GM23338 (cell line): ENCODE measurements around the gene KDM6B. TPM values are rescaled to one million over a fixed set of nuclear protein-coding genes. Genes with fewer than 3 reads are reported as not detected.

ENCODE experiments used
- ATAC-seq: fragments of 200-7000 bp; cut with Tn5 transposase; 3 replicates; pipeline ENCODE4 v1.9.1; 2020
- DNase-seq: peaks from one replicate; pipeline ENCODE4 v3.0.0-alpha.2; 2015; ENCODE audit warnings: low spot score
- H2AFZ ChIP-seq: fragments of 200-600 bp; sonication (generic); 2 replicates; pipeline ENCODE4 v1.8.0; 2016; ENCODE audit warnings: antibody characterized with exemption, mild to moderate bottlenecking, moderate library complexity
- H3F3A ChIP-seq: fragments of 200-600 bp; sonication (generic); replicated peaks from 2 replicates; pipeline ENCODE4 v1.8.0; 2017; ENCODE audit warnings: antibody characterized with exemption, mixed run types, low read depth
- H3K27ac ChIP-seq: fragments of 200-600 bp; sonication (generic); 2 replicates; pipeline ENCODE4 v1.6.1; 2016; ENCODE audit warnings: low read depth
- H3K27me3 ChIP-seq: fragments of 200-600 bp; sonication (generic); 2 replicates; pipeline ENCODE4 v1.8.0; 2016; ENCODE audit warnings: mild to moderate bottlenecking, mixed run types, moderate library complexity; ENCODE audit not compliant: insufficient read depth
- H3K36me3 ChIP-seq: fragments of 200-600 bp; sonication (generic); 2 replicates; pipeline ENCODE4 v1.8.0; 2016; ENCODE audit warnings: mild to moderate bottlenecking; ENCODE audit not compliant: insufficient read depth
- H3K4me1 ChIP-seq: fragments of 200-600 bp; sonication (generic); 2 replicates; pipeline ENCODE4 v1.8.0; 2016; ENCODE audit warnings: mild to moderate bottlenecking, moderate library complexity; ENCODE audit not compliant: insufficient read depth
- H3K4me2 ChIP-seq: fragments of 200-600 bp; sonication (generic); 2 replicates; pipeline ENCODE4 v1.7.1; 2017; ENCODE audit warnings: mixed run types
- H3K4me3 ChIP-seq: fragments of 200-600 bp; sonication (generic); 2 replicates; pipeline ENCODE4 v1.6.1; 2016; ENCODE audit warnings: mixed run types
- H3K79me2 ChIP-seq: fragments of 200-600 bp; sonication (generic); replicated peaks from 2 replicates; pipeline ENCODE4 v1.8.0; 2017; ENCODE audit warnings: mild to moderate bottlenecking; ENCODE audit not compliant: insufficient read depth
- H3K9me2 ChIP-seq: fragments of 200-600 bp; sonication (generic); 2 replicates; pipeline ENCODE4 v1.8.0; 2017; ENCODE audit not compliant: insufficient read depth
- H4K20me1 ChIP-seq: fragments of 200-600 bp; sonication (generic); replicated peaks from 2 replicates; pipeline ENCODE4 v1.8.0; 2017; ENCODE audit warnings: mild to moderate bottlenecking; ENCODE audit not compliant: insufficient read depth
- H3K27ac Mint-ChIP-seq: 2 replicates; pipeline ENCODE4 v1.8.0; 2020; ENCODE audit warnings: inconsistent platforms, mild to moderate bottlenecking, moderate library complexity, mixed read lengths
- H3K27me3 Mint-ChIP-seq: 3 replicates; pipeline ENCODE4 v1.8.0; 2022; ENCODE audit warnings: low read depth, mild to moderate bottlenecking, moderate library complexity, mixed read lengths, inconsistent platforms; ENCODE audit not compliant: insufficient read depth, poor library complexity
- H3K36me3 Mint-ChIP-seq: 3 replicates; pipeline ENCODE4 v1.8.0; 2021; ENCODE audit warnings: low read depth, mild to moderate bottlenecking, inconsistent platforms, moderate library complexity, mixed read lengths
- H3K4me1 Mint-ChIP-seq: 3 replicates; pipeline ENCODE4 v1.8.0; 2020; ENCODE audit warnings: mild to moderate bottlenecking, inconsistent platforms, mixed read lengths
- H3K4me3 Mint-ChIP-seq: 3 replicates; pipeline ENCODE4 v1.8.0; 2021; ENCODE audit warnings: moderate library complexity, mild to moderate bottlenecking, inconsistent platforms, mixed read lengths
- H3K9me3 Mint-ChIP-seq: 3 replicates; pipeline ENCODE4 v1.8.0; 2020; ENCODE audit warnings: moderate library complexity, mild to moderate bottlenecking, inconsistent platforms, mixed read lengths
- EZH2 ChIP-seq: fragments of 200-600 bp; sonication (generic); IDR thresholded peaks from one replicate; pipeline ENCODE4 v1.8.0; 2017; ENCODE audit warnings: antibody characterized with exemption, mild to moderate bottlenecking, low read depth; ENCODE audit not compliant: unreplicated experiment
- JUNB ChIP-seq: IDR thresholded peaks from one replicate; pipeline ENCODE4 v1.6.1; 2016; ENCODE audit warnings: antibody characterized with exemption; ENCODE audit not compliant: unreplicated experiment
- NANOG ChIP-seq: IDR thresholded peaks from 2 replicates; pipeline ENCODE4 v1.6.1; 2016; ENCODE audit warnings: antibody characterized with exemption, borderline replicate concordance
- POLR2AphosphoS5 ChIP-seq: IDR thresholded peaks from 2 replicates; pipeline ENCODE4 v1.6.1; 2016; ENCODE audit warnings: antibody characterized with exemption, low read depth
- STAT1 ChIP-seq: IDR thresholded peaks from one replicate; pipeline ENCODE4 v1.6.1; 2016; ENCODE audit warnings: antibody characterized with exemption; ENCODE audit not compliant: unreplicated experiment
- ZNF331 ChIP-seq: fragments of 250-450 bp; sonication (Bioruptor Pico); IDR thresholded peaks from 2 replicates; pipeline ENCODE4 v1.5.0; 2020; ENCODE audit warnings: low read depth, mild to moderate bottlenecking, moderate library complexity
- polyA plus RNA-seq: library from polyadenylated mRNA; unstranded; fragments of >200 nt; fragmentation: Nextera tagmentation; extraction: Ambion mirVana; gene quantifications from 2 replicates; pipeline ENCODE4 v1.2.1, GENCODE V29; 2016
- total RNA-seq: library from RNA; depleted of rRNA; stranded (reverse); fragments of >200 nt; shearing (Covaris generic); gene quantifications from 2 replicates; pipeline ENCODE4 v1.2.3, GENCODE V29; 2014
- TF ChIP-seq, protein P1 (sequence below): fragments of 250-450 bp; sonication (Bioruptor Pico); IDR thresholded peaks from 2 replicates; pipeline ENCODE4 v1.5.0; 2020; ENCODE audit warnings: mild to moderate bottlenecking, moderate library complexity
- TF ChIP-seq, protein P2 (sequence below), 2 experiments: fragments of 200-600 bp in 1 of 2; sonication (generic) in 1 of 2; conservative IDR thresholded peaks; 2 replicates each; pipeline versions ENCODE4 v1.5.1 to v1.6.1; 2016 to 2017; ENCODE audit warnings: antibody characterized with exemption in 2 of 2, low read depth in 2 of 2, mild to moderate bottlenecking in 2 of 2, moderate library complexity in 1 of 2
- TF ChIP-seq, protein P3 (sequence below): IDR thresholded peaks from one replicate; pipeline ENCODE4 v1.6.1; 2018; ENCODE audit warnings: antibody characterized with exemption; ENCODE audit not compliant: unreplicated experiment
- TF ChIP-seq, protein P4 (sequence below): IDR thresholded peaks from 2 replicates; pipeline ENCODE4 v1.6.1; 2016; ENCODE audit warnings: antibody characterized with exemption

KDM6B gene
- total and polyA plus RNA-seq, 2 experiments from 2014 or later, result 1.1 to 1.4 TPM

DNA sequence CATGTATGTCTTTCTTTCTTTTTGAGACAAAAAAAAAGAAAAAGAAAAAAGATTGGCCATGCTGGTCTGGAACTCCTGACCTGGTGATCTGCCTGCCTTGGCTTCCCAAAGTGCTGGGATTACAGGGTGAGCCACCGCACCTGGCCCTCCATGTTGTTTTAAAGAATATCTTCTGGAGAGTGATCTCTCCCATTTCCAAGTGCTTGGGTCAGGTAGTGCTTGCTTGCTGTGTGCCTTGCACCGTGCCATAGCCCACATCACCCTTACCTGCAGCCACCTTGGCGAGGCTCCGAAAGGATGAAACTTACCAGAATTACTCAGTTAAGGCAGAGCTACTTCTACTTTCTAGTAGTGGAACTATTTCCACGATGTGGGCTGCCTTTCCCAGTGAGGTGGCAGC, 19.0 kb upstream of the KDM6B start:
- no peaks in the 10 kb centered on the region; the same call in 2 of the 3 replicates for H3K36me3 Mint-ChIP-seq

More for the DNA sequence above, 19.0 kb upstream of the KDM6B start:
- Histone ChIP-seq H3K36me3 (no peaks in the 10 kb centered on the region), H3K4me2 (no peak overlapping the region), H3K9me2 (no peaks in the 10 kb centered on the region), H3K4me1 (no peaks in the 10 kb centered on the region), H3K79me2 (no peaks in the 10 kb centered on the region), H2AFZ (no peak overlapping the region), H3K27me3 (no peaks in the 10 kb centered on the region), H3F3A (no peaks in the 10 kb centered on the region), H3K27ac (no peak overlapping the region), H3K4me3 (no peak overlapping the region), H4K20me1 (no peaks in the 10 kb centered on the region)
- TF ChIP-seq, protein P1, sequence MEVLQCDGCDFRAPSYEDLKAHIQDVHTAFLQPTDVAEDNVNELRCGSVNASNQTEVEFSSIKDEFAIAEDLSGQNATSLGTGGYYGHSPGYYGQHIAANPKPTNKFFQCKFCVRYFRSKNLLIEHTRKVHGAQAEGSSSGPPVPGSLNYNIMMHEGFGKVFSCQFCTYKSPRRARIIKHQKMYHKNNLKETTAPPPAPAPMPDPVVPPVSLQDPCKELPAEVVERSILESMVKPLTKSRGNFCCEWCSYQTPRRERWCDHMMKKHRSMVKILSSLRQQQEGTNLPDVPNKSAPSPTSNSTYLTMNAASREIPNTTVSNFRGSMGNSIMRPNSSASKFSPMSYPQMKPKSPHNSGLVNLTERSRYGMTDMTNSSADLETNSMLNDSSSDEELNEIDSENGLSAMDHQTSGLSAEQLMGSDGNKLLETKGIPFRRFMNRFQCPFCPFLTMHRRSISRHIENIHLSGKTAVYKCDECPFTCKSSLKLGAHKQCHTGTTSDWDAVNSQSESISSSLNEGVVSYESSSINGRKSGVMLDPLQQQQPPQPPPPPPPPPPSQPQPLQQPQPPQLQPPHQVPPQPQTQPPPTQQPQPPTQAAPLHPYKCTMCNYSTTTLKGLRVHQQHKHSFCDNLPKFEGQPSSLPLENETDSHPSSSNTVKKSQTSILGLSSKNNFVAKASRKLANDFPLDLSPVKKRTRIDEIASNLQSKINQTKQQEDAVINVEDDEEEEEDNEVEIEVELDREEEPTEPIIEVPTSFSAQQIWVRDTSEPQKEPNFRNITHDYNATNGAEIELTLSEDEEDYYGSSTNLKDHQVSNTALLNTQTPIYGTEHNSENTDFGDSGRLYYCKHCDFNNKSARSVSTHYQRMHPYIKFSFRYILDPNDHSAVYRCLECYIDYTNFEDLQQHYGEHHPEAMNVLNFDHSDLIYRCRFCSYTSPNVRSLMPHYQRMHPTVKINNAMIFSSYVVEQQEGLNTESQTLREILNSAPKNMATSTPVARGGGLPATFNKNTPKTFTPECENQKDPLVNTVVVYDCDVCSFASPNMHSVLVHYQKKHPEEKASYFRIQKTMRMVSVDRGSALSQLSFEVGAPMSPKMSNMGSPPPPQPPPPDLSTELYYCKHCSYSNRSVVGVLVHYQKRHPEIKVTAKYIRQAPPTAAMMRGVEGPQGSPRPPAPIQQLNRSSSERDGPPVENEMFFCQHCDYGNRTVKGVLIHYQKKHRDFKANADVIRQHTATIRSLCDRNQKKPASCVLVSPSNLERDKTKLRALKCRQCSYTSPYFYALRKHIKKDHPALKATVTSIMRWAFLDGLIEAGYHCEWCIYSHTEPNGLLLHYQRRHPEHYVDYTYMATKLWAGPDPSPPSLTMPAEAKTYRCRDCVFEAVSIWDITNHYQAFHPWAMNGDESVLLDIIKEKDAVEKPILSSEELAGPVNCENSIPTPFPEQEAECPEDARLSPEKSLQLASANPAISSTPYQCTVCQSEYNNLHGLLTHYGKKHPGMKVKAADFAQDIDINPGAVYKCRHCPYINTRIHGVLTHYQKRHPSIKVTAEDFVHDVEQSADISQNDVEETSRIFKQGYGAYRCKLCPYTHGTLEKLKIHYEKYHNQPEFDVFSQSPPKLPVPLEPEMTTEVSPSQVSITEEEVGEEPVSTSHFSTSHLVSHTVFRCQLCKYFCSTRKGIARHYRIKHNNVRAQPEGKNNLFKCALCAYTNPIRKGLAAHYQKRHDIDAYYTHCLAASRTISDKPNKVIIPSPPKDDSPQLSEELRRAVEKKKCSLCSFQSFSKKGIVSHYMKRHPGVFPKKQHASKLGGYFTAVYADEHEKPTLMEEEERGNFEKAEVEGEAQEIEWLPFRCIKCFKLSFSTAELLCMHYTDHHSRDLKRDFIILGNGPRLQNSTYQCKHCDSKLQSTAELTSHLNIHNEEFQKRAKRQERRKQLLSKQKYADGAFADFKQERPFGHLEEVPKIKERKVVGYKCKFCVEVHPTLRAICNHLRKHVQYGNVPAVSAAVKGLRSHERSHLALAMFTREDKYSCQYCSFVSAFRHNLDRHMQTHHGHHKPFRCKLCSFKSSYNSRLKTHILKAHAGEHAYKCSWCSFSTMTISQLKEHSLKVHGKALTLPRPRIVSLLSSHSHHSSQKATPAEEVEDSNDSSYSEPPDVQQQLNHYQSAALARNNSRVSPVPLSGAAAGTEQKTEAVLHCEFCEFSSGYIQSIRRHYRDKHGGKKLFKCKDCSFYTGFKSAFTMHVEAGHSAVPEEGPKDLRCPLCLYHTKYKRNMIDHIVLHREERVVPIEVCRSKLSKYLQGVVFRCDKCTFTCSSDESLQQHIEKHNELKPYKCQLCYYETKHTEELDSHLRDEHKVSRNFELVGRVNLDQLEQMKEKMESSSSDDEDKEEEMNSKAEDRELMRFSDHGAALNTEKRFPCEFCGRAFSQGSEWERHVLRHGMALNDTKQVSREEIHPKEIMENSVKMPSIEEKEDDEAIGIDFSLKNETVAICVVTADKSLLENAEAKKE (CRISPR knock-in tag), result no peak
- TF ChIP-seq, protein P2, sequence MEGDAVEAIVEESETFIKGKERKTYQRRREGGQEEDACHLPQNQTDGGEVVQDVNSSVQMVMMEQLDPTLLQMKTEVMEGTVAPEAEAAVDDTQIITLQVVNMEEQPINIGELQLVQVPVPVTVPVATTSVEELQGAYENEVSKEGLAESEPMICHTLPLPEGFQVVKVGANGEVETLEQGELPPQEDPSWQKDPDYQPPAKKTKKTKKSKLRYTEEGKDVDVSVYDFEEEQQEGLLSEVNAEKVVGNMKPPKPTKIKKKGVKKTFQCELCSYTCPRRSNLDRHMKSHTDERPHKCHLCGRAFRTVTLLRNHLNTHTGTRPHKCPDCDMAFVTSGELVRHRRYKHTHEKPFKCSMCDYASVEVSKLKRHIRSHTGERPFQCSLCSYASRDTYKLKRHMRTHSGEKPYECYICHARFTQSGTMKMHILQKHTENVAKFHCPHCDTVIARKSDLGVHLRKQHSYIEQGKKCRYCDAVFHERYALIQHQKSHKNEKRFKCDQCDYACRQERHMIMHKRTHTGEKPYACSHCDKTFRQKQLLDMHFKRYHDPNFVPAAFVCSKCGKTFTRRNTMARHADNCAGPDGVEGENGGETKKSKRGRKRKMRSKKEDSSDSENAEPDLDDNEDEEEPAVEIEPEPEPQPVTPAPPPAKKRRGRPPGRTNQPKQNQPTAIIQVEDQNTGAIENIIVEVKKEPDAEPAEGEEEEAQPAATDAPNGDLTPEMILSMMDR (conservative IDR thresholded peaks at IDR 0.05; ENCODE audit: low read depth in 2 of 2), result no peak
- no peak for TF ChIP-seq EZH2
- TF ChIP-seq JUNB, result no peak
- TF ChIP-seq, protein P3, sequence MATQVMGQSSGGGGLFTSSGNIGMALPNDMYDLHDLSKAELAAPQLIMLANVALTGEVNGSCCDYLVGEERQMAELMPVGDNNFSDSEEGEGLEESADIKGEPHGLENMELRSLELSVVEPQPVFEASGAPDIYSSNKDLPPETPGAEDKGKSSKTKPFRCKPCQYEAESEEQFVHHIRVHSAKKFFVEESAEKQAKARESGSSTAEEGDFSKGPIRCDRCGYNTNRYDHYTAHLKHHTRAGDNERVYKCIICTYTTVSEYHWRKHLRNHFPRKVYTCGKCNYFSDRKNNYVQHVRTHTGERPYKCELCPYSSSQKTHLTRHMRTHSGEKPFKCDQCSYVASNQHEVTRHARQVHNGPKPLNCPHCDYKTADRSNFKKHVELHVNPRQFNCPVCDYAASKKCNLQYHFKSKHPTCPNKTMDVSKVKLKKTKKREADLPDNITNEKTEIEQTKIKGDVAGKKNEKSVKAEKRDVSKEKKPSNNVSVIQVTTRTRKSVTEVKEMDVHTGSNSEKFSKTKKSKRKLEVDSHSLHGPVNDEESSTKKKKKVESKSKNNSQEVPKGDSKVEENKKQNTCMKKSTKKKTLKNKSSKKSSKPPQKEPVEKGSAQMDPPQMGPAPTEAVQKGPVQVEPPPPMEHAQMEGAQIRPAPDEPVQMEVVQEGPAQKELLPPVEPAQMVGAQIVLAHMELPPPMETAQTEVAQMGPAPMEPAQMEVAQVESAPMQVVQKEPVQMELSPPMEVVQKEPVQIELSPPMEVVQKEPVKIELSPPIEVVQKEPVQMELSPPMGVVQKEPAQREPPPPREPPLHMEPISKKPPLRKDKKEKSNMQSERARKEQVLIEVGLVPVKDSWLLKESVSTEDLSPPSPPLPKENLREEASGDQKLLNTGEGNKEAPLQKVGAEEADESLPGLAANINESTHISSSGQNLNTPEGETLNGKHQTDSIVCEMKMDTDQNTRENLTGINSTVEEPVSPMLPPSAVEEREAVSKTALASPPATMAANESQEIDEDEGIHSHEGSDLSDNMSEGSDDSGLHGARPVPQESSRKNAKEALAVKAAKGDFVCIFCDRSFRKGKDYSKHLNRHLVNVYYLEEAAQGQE, result no peak
- no peak for TF ChIP-seq POLR2AphosphoS5
- TF ChIP-seq NANOG, result no peak
- TF ChIP-seq STAT1, result no peak
- TF ChIP-seq ZNF331 (CRISPR knock-in tag), result no peak
- TF ChIP-seq, protein P4, sequence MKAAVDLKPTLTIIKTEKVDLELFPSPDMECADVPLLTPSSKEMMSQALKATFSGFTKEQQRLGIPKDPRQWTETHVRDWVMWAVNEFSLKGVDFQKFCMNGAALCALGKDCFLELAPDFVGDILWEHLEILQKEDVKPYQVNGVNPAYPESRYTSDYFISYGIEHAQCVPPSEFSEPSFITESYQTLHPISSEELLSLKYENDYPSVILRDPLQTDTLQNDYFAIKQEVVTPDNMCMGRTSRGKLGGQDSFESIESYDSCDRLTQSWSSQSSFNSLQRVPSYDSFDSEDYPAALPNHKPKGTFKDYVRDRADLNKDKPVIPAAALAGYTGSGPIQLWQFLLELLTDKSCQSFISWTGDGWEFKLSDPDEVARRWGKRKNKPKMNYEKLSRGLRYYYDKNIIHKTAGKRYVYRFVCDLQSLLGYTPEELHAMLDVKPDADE, result no peak
- no peaks in the 10 kb centered on the region; the same call in 2 of the 3 replicates for H3K4me1 Mint-ChIP-seq
- ATAC-seq (no peak), DNase-seq (no peak)
- H3K4me3 Mint-ChIP-seq, result no peak overlapping the region
- H3K27ac Mint-ChIP-seq, result no peak overlapping the region
- H3K27me3 Mint-ChIP-seq, result peaks cover 14% of the 10 kb centered on the region
- no peaks in the 10 kb centered on the region for H3K9me3 Mint-ChIP-seq
